AG08396 (cell line): ENCODE data around the gene LYZL1.
"Not testable (repeated sequence)": the region's sequence is repeated elsewhere in the genome, so short reads cannot be mapped to it uniquely, and the experiment has no call there.

Experiments
- DNase-seq: peaks from one replicate; pipeline ENCODE4 v3.0.0; 2012; ENCODE audit warnings: low spot score, mixed read lengths

The LYZL1 gene

DNA sequence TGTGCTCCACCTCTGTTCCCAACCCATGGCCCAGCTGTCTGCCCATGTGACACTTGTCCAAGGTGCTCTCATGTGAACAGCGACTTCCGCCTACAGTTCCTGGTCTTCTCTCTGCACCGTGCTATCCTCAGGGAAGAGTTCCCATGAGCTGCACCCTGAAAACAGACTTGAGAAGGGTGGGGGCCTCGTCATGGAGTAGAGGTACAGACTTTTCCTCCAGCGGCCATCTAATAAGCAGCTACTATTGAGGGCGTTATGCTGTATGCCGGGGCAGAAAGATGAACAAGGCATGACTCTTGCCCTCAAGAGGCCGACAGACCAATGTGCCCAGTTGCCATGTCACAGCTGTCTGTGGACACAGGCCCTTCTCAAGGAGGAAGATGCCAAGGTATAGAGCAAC lies 25.4 kb upstream of the LYZL1 start:
- no peak for DNase-seq

DNA sequence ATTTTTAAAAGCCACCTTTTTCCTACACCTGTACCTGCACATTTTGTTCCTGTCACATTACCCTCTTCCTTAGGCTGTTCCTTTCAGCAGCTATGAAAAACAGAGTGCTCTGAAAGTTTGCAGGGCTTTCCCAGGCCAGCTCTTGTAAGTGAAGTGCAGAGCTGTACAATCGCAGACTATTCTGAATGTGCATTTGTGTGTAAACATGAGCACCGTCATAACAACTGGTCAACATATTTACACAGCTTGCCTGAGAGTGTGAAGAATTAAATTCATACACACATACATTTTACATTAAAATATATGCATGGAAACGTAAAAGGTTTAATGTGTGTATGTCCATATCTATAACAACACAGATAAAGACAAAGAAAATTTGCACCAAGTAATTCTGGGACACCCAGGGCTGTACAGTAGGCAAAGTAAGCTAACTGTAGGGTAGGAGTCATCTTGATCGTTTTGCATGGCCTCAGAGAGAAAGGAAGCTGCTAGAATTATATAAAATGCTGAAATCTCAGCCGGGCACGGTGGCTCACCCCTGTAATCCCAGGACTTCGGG lies 23.6 kb upstream of the LYZL1 start:
- DNase-seq: no peak

DNA sequence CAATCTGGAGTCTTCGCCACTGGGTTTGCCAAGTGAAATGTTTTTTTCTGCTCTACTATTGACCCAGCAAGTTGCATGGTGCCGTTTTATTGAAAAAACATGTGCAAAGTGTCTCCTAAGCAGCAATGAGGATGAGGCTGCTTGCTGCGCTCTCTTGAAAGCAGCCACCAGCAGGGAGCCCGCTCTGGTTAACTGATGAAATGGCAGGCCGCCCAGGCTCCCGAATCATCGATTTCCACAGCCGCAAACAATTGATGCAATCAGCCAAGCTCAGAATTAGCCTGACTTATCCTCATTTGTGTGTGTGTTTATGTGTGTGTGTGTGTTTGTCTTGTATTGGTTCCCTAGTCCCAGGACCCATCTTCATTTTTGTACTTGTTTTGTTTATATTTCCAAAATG lies 22.2 kb upstream of the LYZL1 start:
- no peak for DNase-seq

DNA sequence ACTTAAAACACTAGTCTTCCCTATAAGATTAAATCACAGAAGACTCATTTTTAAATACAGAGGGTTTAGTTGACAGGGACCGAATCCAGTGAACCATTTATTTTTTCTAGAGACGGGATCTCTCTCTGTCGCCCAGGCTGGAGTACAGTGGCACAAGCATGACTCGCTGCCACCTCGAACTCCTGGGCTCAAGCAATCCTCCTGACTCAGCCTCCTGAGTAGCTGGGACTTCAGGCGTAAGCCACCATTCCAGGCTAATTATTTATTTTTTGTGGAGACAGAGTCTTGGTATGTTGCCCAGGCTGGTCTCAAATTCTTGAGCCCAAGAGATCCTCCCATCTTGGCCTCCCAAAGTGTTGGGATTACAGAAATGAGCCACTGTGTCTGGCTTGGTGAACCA lies 20.9 kb upstream of the LYZL1 start:
- DNase-seq: no peak

DNA sequence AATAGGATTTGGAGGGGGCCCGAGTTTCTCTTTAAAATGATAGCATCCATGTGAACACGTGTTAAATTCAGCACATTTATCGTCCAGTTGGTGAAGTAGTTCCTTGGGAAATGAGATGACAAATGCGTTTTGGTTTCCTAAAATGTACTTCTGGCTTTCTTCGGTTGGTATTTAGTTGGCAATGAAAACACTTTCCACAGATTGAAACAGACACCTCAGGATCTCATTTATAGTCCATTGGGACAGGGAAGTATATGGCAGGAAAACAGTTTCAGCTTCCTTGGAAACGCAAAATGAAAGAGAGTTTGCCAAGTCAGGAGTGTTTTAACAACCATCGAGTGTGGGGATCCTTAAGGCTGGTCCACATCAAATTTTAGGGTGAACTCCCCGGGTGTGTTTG lies 19.4 kb upstream of the LYZL1 start:
- DNase-seq: no peak

DNA sequence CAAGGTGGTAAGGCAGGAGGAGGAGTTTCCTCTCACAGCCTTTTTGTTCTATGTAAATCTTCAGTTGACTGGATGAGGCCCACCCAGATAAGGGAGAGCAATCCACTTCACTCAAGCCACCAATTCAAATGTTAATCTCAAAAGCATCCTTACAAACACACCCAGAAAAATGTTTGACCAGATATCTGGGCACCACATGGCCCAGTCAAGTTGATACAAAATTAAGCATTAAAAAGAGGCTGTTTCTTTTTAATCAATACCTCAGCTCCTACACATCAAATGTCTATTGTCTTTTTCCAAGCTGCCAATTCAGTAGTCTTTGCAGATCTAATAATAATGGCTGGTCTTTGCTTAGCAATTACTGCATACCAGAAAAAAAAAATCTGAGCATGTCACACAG lies 18.0 kb upstream of the LYZL1 start:
- DNase-seq: no peak

DNA sequence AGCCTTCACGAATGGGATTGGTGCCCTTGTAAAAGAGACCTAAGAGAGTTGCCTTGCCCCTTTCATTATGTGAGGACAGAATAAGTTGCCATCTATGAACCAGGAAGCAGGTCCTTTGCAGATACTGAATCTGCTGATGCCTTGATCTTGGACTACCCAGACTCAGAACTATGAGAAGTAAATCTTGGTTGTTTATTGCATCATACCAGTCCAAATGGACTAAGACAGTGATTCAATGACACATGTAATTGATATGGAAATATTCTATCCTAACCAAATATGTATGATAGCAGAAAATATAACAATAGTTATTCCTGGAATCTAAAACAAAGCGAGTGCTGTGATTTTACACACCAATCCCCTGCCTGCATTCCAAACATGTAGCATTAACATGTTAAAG lies 17.0 kb upstream of the LYZL1 start:
- DNase-seq: no peak

DNA sequence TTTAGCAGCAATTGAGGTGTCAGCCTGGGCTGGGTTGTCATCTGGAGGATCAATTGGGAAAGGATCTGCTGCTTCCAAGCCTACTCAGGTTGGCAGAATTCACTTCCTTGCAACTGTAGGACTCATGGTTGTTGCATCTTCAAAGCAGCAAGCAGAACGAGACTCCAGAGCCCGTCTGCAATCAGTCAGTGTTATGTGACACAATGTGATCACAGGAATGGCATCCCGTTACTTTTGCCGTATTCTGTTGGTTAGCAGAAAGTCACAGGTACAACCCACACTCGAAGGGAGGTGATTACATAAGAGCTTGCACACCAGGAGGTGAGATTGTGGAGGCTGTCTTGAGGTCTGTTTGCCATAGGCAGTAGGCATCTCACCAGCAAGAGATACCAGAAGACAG lies 15.4 kb upstream of the LYZL1 start:
- DNase-seq: no peak

DNA sequence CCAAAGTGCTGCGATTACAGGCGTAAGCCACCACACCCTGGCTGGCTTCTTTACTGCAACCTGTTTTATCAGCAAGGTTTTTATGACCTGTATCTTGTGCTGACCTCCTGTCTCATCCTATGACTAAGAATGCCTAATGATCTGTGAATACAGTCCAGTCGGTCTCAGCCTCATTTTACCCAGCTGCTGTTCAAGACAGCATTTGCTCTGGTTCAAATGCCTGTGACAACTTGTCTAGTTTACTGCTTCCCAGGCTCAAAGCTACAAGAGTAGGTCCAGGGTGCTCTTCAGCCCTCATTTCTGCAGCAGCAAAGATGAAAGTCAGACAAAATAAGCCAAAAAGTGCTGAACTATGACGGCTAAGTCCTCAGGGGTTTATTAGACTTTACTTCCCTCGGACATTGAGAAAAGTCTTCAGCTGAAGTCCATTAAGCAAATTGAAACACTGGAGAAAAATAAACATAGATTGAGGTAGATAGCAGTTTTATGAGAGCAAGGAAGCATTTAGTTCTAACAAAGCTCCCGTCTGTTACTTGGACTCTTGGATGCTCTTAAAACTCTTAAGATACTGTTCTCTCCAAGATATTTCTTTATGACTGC lies 12.5 kb upstream of the LYZL1 start:
- no peak for DNase-seq

DNA sequence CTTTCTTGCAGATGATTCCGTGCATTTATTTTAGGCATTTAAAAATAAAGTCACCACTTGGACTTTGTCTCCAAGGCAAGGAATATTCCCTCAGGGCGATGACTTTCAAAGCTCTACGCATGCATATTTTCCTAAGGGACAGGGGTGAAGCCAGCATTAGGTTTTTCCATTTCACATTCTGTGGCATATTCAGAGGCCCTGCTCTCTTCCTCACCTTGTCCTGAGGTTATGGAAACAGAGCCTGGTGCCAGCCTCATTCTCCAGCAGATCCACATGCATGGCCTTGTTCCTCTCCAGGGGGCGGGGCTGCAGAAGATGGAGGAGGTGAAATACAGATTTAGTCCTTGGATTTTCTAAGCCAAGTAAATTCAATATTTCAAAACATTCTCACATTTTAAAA lies 11.6 kb upstream of the LYZL1 start:
- DNase-seq: no peak

DNA sequence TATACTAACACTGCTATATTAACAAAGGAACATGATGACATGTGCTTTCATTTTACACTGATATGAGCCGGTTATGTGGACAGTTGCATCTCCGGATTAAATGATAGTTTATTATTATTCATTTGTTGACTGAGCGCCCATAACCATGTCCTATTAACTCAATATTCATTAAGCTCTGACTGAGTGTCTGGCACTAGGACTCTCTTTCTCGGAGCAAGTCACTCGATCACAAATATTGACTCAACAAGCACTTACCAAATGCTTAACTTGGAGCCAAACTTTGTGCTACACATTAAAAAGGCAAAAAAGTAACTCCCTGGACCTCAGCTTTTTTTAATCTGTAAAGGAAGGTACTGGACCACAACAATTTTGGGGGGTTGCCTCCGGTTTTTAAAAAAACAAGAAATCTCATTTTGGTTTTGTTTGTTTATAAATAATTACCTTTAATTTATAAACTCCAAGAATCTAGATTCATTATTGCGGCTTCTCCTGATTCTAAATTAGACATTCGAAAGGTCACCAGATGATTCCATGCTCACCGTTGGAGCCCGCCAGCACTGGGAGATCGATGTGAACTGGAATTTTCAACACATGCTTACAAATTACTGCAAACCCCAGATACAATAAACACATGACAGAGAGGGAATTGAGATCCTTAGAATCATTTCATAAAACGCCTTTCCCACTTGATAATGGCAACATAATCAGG lies 8.9 kb upstream of the LYZL1 start:
- no peak for DNase-seq

DNA sequence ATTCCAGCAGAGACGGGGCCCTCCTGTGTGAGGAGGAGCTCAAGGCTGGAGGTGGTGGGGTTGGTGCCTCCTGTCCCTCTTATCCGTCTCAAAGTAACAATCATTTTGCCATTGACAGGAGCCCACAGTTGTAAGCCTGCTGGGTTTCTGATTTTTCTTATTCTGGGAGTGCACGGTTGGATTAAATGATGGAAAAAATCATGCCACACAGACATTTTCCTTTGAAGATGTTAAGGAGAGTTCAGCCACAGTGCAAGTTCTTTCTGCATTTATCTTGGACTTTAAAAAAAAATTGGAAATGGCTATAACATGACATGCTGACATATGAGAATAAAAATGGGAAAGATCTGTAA lies 8.4 kb upstream of the LYZL1 start:
- no peak for DNase-seq

DNA sequence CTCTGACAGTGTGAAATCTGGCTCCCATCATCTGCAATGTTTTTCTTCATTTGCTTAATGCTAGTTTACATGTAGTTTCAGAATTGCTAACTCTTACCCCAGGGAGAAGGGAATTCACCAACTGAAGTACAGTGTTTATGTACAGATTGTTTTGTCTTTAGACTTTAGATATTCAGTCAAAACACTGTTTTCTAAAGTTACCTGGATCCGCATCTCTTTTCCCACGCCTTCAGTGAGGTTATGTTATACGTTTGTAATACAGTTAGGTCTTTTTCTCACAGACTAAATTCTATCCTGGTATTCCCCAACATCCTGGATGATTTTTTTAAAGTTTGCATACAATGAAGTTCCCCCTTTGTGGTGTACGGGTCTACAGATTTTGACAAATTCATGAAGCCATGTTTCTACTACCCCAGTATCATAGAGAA lies 3.2 kb upstream of the LYZL1 start:
- DNase-seq: no peak

DNA sequence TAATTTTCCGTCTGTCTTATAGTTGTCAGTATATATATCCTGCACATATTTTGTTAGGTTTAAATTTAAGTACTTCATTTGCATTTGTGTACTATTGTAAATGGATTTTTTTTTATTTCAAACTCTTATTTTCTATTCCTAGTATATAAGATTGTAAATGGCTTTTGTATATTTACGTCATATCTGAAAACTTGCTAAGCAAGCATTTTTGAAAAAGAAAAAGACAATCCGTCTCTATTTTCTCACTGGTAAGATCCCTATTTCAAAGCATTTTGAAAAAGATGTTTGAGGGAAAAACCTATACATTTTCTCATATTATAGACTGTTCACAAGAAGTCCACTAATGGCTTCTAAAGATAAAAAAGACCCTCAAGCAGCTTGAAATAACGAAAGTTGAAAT lies 1.2 kb upstream of the LYZL1 start:
- DNase-seq: no peak

DNA sequence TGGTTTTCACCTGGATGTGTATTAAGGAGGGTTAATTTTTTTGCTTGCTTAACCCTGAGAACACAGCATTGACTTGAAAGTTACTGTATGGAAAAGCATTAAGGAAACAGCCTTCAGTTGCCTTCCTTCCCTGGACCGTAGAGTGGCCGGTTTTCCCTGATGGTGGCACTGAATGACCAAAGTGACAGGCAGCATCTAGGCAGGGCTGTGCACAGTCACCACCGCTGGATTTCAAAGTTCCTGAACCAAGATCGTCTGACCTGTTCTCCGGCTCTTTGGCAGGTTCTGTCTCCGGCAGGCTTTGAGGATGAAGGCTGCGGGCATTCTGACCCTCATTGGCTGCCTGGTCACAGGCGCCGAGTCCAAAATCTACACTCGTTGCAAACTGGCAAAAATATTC lies 2.7 kb downstream of the LYZL1 start:
- not testable (repeated sequence) for DNase-seq

DNA sequence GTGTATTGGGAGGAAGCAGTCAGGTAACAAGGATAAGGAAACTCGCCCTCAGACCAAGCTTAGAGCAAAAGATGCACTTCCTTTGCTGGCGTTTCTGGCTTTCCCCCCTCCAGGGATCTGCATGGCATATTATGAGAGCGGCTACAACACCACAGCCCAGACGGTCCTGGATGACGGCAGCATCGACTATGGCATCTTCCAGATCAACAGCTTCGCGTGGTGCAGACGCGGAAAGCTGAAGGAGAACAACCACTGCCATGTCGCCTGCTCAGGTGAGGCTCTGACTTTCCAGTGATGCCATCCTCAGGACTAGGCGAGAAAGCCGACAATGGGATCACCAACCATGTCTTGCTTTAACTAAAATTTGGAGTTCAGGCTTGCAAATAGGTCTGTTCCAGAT lies 3.5 kb downstream of the LYZL1 start:
- DNase-seq: not testable (repeated sequence)

DNA sequence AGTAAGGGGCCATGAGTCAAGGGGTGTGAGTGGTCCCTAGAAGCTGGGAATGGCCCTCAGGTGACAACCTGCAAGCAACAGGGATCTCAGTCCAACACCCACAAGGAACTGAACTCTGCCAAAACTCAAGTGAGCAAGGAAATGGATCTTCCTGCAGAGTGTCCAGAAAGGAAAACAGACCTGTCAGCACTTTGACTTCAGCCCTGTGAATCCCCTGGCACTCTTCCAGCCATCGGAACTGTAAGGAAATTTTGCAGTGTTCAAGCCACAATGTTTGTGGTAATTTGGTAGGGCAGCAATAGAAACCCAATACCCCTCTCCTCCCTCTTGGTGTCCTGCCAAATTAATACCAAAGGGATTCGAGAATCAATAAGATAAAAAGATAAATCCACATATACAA lies 6.9 kb downstream of the LYZL1 start:
- no peak for DNase-seq

DNA sequence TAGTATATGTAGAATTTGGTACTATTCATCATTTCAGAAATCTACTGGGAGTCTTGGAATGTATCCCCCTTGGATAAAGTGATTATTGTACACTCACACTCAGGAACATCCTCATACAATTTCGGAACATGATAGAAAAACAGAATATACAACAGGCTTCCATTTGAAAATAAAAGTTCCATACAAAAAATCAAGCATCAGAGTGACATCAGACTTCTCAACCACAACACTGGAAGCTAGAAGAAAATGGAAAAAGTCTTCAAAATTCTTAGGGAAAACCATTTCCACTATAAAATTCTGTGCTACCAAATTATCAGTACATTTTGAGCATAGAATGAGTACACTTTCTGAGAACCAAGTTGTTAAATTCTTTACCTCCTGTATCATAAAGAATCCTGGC lies 8.8 kb downstream of the LYZL1 start:
- DNase-seq: no peak

DNA sequence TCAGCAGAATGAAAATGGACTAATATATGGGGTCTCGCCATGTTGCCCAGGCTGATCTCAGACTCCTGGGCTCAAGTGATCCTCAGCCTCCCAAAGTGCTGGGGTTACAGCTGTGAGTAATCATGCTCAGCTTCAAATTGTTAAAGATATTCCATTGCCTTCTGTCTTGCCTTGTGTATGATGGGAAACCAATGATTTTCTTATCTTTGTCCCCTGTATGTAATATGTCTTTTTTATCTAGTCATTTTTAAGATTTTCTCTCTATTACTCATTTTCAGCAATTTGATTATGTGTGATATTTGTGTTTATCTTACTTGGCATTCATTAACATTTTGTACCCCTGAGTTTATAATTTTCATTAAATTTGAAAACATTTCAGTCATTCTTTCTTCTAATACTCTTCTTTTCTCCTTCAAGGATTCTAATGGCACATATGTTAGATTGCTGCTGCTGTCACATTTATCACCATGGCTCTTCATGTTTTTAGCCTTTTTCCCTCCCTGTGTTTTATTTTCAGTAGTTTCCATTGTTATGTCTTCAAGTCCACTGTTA lies 12.6 kb downstream of the LYZL1 start:
- no peak for DNase-seq

DNA sequence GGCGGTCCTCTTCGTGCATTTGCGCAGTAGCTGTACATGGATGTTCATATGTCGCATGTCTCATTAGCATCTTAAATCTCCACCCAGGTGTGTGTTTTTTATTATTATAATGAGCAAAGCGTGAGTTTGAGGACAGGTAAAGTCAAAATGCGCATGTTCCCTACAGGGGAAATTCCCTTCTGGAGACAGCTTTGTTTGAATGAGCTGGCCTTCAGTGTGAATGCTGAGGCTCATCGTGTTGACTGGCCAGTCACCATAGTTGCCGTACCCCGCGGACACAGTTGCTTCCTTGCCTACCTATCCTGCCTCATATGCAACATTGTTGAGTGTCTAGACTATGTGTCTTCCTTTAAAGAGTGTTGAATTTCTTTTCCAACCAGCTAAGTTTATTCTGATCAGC lies 13.6 kb downstream of the LYZL1 start:
- no peak for DNase-seq

DNA sequence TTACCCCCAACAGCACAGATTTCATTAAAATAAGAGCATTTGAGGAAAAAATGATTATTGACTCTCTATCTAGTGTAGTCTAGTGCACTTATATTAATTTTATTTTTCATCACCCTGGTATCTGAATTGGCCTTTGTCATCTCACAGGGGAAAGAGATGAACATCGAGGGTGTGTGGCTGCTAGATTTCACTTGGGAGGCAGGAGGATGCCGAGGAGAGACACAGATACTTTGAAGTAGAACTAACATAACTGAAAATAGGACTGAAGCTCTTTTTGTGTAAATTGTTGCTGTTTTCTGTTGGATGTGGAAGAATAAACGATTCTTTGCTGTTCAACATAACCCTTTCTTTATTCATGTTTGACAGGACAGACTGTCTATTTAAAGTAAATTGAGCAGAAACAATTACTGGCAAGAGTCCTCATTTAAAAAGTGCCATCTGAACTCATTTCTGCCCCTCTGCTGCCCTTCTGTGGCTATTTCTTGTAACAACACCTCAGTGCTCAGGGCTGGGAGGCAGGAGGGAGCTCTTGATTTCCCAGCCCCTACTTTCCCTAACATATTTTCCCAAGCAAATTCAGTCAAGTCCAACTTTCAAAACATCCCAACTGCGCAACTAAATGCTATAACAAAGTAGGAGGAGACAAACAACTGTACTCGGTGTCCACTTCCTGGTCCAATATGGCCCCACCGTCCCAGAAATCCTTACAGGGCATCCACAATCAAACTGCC lies 15.6 kb downstream of the LYZL1 start:
- peak; percentile 75 for DNase-seq

DNA sequence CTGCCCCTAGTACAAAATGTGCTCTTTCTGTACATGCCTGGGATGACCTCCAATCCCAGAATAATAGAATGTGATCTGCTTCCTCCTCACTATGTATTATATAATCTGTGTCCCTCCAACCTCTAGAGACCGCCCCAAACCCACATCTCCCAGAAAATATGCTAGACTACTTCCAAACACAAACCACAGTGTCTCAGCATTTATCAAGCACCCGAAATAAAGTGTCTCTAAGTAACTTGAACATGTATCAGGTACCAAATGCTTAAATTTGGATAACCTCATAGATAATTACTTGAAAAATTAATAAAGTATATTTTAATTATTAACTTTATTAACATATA lies 16.1 kb downstream of the LYZL1 start:
- DNase-seq: no peak

DNA sequence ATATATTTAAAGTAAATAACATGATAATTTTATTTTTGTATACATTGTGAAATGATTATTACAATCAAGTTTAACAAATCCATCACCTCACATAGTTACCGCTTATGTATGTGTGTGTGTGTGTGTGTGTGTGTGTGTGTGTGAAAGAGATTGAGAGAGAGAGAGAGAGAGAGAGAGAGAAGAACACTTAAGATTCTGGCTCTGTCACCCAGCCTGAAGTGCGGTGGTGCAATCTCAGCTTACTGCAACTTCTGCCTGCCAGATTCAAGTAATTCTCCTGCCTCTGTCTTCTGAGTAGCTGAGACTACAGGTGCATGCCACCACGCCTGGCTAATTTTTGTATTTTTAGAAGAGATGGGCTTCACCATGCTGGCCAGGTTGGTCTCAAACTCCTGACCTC lies 17.8 kb downstream of the LYZL1 start:
- DNase-seq: no peak
